K562 (cell line): Measurements from ENCODE around the gene SLC25A15. TPM values are rescaled to one million over a fixed set of nuclear protein-coding genes. Genes with fewer than 3 reads are reported as not detected.

Experiments
- ATAC-seq: fragments of 200-7000 bp; cut with Tn5 transposase; 3 replicates; pipeline ENCODE4 v1.9.1; 2020; ENCODE audit warnings: moderate library complexity
- BruUV-seq: library from RNA; stranded (reverse); fragments of 400-500 nt; replicated peaks from 2 replicates; lab custom pipeline; 2021; lab: Mats Ljungman, UMichigan
- CTCF ChIA-PET: fragments of 300-600 bp; formaldehyde crosslinking; extraction: SDS; loops from one replicate; lab custom pipeline; 2021; ENCODE audit warnings: low intra/inter-chr PET ratio; lab: Yijun Ruan, JAX
- POLR2A ChIA-PET: fragments of 300-600, 350-650 bp; sonication (Branson Sonifier 250); formaldehyde crosslinking; extraction: SDS; loops from one replicate; lab custom pipeline; 2021; ENCODE audit warnings: antibody characterized with exemption, inconsistent platforms; lab: Yijun Ruan, JAX
- DNase-seq, 4 experiments: peaks; one replicate each; pipeline versions ENCODE4 v3.0.0 to v3.0.0-alpha.2; 2011 to 2018; ENCODE audit warnings: low spot score in 3 of 4, mixed read lengths in 3 of 4; ENCODE audit errors: extremely low read depth in 1 of 4
- FAIRE-seq: peaks from 2 replicates; lab custom pipeline; 2011; peaks lifted over from hg19 to GRCh38; lab: Jason Lieb, UNC
- H2AFZ ChIP-seq: 2 replicates; pipeline ENCODE4 v1.6.0; 2011; ENCODE audit warnings: low read depth, low read length, control low read depth, inconsistent platforms
- H3K27ac ChIP-seq: fragments of 200-600 bp; 3 replicates; pipeline ENCODE4 v1.8.0; 2011; ENCODE audit warnings: low read depth, mild to moderate bottlenecking, control low read depth, inconsistent platforms, low read length, moderate library complexity, mixed read lengths; ENCODE audit errors: extremely low read depth
- H3K27me3 ChIP-seq, 2 experiments: fragments of 300-600 bp in 1 of 2; 2 replicates in 1 of 2; 3 replicates in 1 of 2; pipeline versions ENCODE4 v1.6.0 to v1.8.0; 2011; ENCODE audit warnings: inconsistent platforms in 2 of 2, low read length in 2 of 2, mild to moderate bottlenecking in 1 of 2, mixed read lengths in 1 of 2, moderate library complexity in 1 of 2; ENCODE audit not compliant: control insufficient read depth in 2 of 2, insufficient read depth in 2 of 2
- H3K36me3 ChIP-seq: fragments of 300-600 bp; 3 replicates; pipeline ENCODE4 v1.8.0; 2011; ENCODE audit warnings: mild to moderate bottlenecking, low read length, inconsistent platforms; ENCODE audit not compliant: control insufficient read depth, insufficient read depth
- H3K4me1 ChIP-seq, 2 experiments: fragments of 200-600 bp in 1 of 2; replicated peaks in 1 of 2; 2 replicates in 1 of 2; 3 replicates in 1 of 2; pipeline versions ENCODE4 v1.5.1 to v1.8.0; 2011; ENCODE audit warnings: inconsistent platforms in 2 of 2, low read length in 2 of 2, mild to moderate bottlenecking in 1 of 2, mixed read lengths in 1 of 2, moderate library complexity in 1 of 2; ENCODE audit not compliant: control insufficient read depth in 2 of 2, insufficient read depth in 2 of 2
- H3K4me2 ChIP-seq: 2 replicates; pipeline ENCODE4 v1.6.1; 2011; ENCODE audit warnings: low read length, control low read depth, inconsistent platforms, mixed read lengths; ENCODE audit not compliant: insufficient read depth
- H3K4me3 ChIP-seq: fragments of 200-600 bp; sonication (generic), shearing (Covaris generic); 2 replicates; pipeline ENCODE4 v1.5.1; 2016; ENCODE audit warnings: control low read depth, inconsistent platforms
- H3K79me2 ChIP-seq: fragments of 200-600 bp; 3 replicates; pipeline ENCODE4 v1.8.0; 2011; ENCODE audit warnings: low read length, inconsistent platforms; ENCODE audit not compliant: control insufficient read depth, insufficient read depth
- H3K9ac ChIP-seq, 2 experiments: 2 replicates each; pipeline versions ENCODE4 v1.6.0 to v1.6.1; 2011; ENCODE audit warnings: low read depth in 2 of 2, low read length in 2 of 2, control low read depth in 1 of 2, inconsistent platforms in 1 of 2, mild to moderate bottlenecking in 1 of 2, mixed read lengths in 1 of 2; ENCODE audit not compliant: insufficient read depth in 1 of 2
- H3K9me1 ChIP-seq: one replicate; pipeline ENCODE4 v1.6.0; 2011; ENCODE audit warnings: inconsistent platforms, mild to moderate bottlenecking, low read length, moderate library complexity; ENCODE audit not compliant: control insufficient read depth, insufficient read depth
- H3K9me3 ChIP-seq: replicated peaks from 2 replicates; pipeline ENCODE4 v1.5.1; 2011; ENCODE audit warnings: low read depth, low read length, inconsistent platforms; ENCODE audit not compliant: control insufficient read depth, insufficient read depth
- H4K20me1 ChIP-seq: replicated peaks from 2 replicates; pipeline ENCODE4 v1.6.1; 2011; ENCODE audit warnings: low read length, inconsistent platforms, mixed read lengths; ENCODE audit not compliant: control insufficient read depth, insufficient read depth
- FOXM1 ChIP-seq, 2 experiments: fragments of 450-650 bp in 1 of 2; sonication (generic) in 1 of 2; formaldehyde crosslinking in 1 of 2; IDR thresholded peaks; 2 replicates each; pipeline versions ENCODE4 v1.6.1 to v1.9.0; 2017 to 2022; ENCODE audit warnings: low read depth in 2 of 2, mild to moderate bottlenecking in 2 of 2, missing genetic modification reagents in 1 of 2, moderate library complexity in 1 of 2
- SAFB2 ChIP-seq: fragments of 200-400 bp; formaldehyde crosslinking; IDR thresholded peaks from 2 replicates; pipeline ENCODE4 v1.6.1; 2018; ENCODE audit warnings: borderline replicate concordance, low read length, low read depth, moderate library complexity; ENCODE audit not compliant: severe bottlenecking
- SLC30A9 ChIP-seq: fragments of 250-450 bp; sonication (Bioruptor Pico); IDR thresholded peaks from 2 replicates; pipeline ENCODE4 v1.8.0; 2022; ENCODE audit warnings: mild to moderate bottlenecking, moderate library complexity
- SMARCE1 ChIP-seq: fragments of 450-650 bp; IDR thresholded peaks from 2 replicates; pipeline ENCODE4 v1.7.1; 2016; ENCODE audit warnings: mild to moderate bottlenecking
- STAT5B ChIP-seq: fragments of 250-450 bp; sonication (Bioruptor Pico); IDR thresholded peaks from 2 replicates; pipeline ENCODE4 v1.8.0; 2021; ENCODE audit warnings: mild to moderate bottlenecking, inconsistent platforms
- TEAD4 ChIP-seq, 2 experiments: sonication (generic) in 1 of 2; formaldehyde crosslinking in 1 of 2; IDR thresholded peaks; 2 replicates each; pipeline versions ENCODE4 v1.6.1 to v1.8.0; 2012 to 2022; ENCODE audit warnings: borderline replicate concordance in 1 of 2, inconsistent platforms in 1 of 2, low read length in 1 of 2, mild to moderate bottlenecking in 1 of 2, missing genetic modification reagents in 1 of 2
- ZNF561 ChIP-seq: fragments of 450-650 bp; formaldehyde crosslinking; conservative IDR thresholded peaks from 2 replicates; pipeline ENCODE4 v1.4.0; 2020; ENCODE audit warnings: mild to moderate bottlenecking, moderate library complexity
- WGBS: fragments of 100-300 bp; shearing (Covaris generic); methylation state at CpG from one replicate; pipeline ENCODE4 v1.1.6; 2016; ENCODE audit warnings: low coverage, mixed read lengths; ENCODE audit not compliant: insufficient coverage; ENCODE audit errors: missing lambda C conversion rate; 5-methylcytosine and 5-hydroxymethylcytosine counted together
- in situ Hi-C: fragments of 300-500 bp; cut with MboI; formaldehyde crosslinking; loops from 4 replicates; pipeline ENCODE4 v1.15.0; 2018; ENCODE audit warnings: inconsistent platforms, mixed read lengths
- intact Hi-C: fragments of 100-400 bp; cut with micrococcal nuclease; formaldehyde crosslinking; loops from 2 replicates; pipeline ENCODE4 v1.14.2; 2022
- polyA plus RNA-seq, 8 experiments: library from polyadenylated mRNA; depleted of rRNA in 4 of 8; stranded (reverse) in 5 of 8; unstranded in 3 of 8; fragments of >200 nt; fragmentation: Nextera tagmentation in 2 of 8; fragmentation: Illumina TruSeq in 1 of 8; extraction: Ambion mirVana in 2 of 8; extraction: Trizol in 1 of 8; gene quantifications; 2 replicates each; pipeline versions ENCODE4 v1.2.1 to v1.2.3, GENCODE V29; 2011 to 2014; ENCODE audit warnings: inconsistent platforms in 1 of 8, missing spikeins in 1 of 8
- total RNA-seq, 7 experiments: library from RNA; depleted of rRNA in 6 of 7; stranded (reverse); fragments of >200 nt in 6 of 7; fragmentation: Illumina TruSeq in 2 of 7; extraction: Trizol in 2 of 7; gene quantifications; 2 replicates each; pipeline versions ENCODE4 v1.2.1 to v1.2.3, GENCODE V29; 2011 to 2021; ENCODE audit warnings: low replicate concordance in 1 of 7
- TF ChIP-seq, protein P1 (sequence below): IDR thresholded peaks from 3 replicates; pipeline ENCODE4 v1.6.1; 2011; ENCODE audit warnings: borderline replicate concordance, mild to moderate bottlenecking, moderate library complexity; ENCODE audit not compliant: insufficient read length; ENCODE audit errors: extremely low read depth
- TF ChIP-seq, protein P2 (sequence below): IDR thresholded peaks from 2 replicates; pipeline ENCODE4 v1.6.1; 2014; ENCODE audit warnings: antibody characterized with exemption
- TF ChIP-seq, protein P3 (sequence below): IDR thresholded peaks from 2 replicates; pipeline ENCODE4 v1.6.1; 2011; ENCODE audit warnings: borderline replicate concordance, low read depth, mild to moderate bottlenecking, moderate library complexity, low read length; ENCODE audit not compliant: insufficient read depth, poor library complexity, severe bottlenecking
- TF ChIP-seq, protein P4 (sequence below): IDR thresholded peaks from 2 replicates; pipeline ENCODE4 v1.6.1; 2012; ENCODE audit warnings: low read depth, low read length, improper control_type of control experiment, borderline replicate concordance

The SLC25A15 gene
- total and polyA plus RNA-seq, 9 of the 15 experiments (the other 6 are each of a cell fraction or from before 2014, with no cell fraction given), result 3.5 to 30.5 (median 20.3) TPM

DNA sequence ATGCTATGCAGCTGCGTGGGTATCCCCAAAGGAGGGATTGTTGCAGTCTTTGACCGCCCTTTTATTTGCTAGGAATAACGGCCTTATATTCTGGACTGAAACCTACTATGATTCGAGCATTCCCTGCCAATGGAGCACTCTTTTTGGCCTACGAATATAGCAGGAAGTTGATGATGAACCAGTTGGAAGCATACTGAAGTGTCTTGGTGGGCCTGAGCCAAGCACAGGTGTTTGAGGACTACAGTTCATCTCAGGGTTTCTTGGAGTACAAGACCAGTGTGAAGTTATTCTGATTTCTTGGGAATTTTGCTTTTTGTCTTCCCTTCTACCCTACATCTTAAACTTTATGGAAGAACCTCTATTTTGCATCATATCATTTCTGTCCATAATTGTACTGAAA lies 20.1 kb downstream of the SLC25A15 start (continued):
- TF ChIP-seq, protein P1, sequence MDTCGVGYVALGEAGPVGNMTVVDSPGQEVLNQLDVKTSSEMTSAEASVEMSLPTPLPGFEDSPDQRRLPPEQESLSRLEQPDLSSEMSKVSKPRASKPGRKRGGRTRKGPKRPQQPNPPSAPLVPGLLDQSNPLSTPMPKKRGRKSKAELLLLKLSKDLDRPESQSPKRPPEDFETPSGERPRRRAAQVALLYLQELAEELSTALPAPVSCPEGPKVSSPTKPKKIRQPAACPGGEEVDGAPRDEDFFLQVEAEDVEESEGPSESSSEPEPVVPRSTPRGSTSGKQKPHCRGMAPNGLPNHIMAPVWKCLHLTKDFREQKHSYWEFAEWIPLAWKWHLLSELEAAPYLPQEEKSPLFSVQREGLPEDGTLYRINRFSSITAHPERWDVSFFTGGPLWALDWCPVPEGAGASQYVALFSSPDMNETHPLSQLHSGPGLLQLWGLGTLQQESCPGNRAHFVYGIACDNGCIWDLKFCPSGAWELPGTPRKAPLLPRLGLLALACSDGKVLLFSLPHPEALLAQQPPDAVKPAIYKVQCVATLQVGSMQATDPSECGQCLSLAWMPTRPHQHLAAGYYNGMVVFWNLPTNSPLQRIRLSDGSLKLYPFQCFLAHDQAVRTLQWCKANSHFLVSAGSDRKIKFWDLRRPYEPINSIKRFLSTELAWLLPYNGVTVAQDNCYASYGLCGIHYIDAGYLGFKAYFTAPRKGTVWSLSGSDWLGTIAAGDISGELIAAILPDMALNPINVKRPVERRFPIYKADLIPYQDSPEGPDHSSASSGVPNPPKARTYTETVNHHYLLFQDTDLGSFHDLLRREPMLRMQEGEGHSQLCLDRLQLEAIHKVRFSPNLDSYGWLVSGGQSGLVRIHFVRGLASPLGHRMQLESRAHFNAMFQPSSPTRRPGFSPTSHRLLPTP, result no peak
- no peak for TF ChIP-seq TEAD4 (IDR thresholded peaks at IDR 0.05; ENCODE audit: low read length)
- no peak for TF ChIP-seq TEAD4 (CRISPR knock-in tag; IDR thresholded peaks at IDR 0.05; ENCODE audit: borderline replicate concordance)
- TF ChIP-seq SAFB2, result no peak
- TF ChIP-seq, all 486 proteins: peak for 0

DNA sequence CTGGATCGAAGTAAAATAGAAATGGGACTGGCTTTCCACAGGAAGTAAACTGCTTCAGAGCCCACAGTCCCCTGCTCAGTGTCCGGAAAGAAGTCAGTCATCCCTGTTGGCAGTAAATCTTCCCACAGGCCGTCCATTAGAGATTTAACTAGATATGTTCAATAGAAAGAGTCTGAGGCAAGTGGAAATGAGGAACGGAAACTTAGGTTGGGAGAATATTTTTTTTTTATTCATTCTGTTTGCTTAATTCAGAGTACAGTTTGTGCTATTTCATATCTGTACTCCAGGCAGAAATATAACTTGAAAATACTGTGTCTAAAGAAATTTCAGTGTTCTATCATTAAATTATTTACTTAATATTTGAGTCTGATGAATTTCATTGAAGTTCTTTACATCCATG lies 22.7 kb downstream of the SLC25A15 start:
- FAIRE-seq, result no peak
- WGBS, result 84% methylated on average over 4 of the region's 4 CpGs
- H3K4me2 ChIP-seq, result no peak overlapping the region
- TF ChIP-seq, protein P2, sequence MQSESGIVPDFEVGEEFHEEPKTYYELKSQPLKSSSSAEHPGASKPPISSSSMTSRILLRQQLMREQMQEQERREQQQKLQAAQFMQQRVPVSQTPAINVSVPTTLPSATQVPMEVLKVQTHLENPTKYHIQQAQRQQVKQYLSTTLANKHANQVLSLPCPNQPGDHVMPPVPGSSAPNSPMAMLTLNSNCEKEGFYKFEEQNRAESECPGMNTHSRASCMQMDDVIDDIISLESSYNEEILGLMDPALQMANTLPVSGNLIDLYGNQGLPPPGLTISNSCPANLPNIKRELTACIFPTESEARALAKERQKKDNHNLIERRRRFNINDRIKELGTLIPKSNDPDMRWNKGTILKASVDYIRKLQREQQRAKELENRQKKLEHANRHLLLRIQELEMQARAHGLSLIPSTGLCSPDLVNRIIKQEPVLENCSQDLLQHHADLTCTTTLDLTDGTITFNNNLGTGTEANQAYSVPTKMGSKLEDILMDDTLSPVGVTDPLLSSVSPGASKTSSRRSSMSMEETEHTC, result no peak
- no peak for TF ChIP-seq FOXM1 (IDR thresholded peaks at IDR 0.05; ENCODE audit: low read depth)
- TF ChIP-seq FOXM1 (CRISPR knock-in tag; IDR thresholded peaks at IDR 0.05; ENCODE audit: low read depth), result no peak
- no peak for TF ChIP-seq ZNF561
- TF ChIP-seq, protein P3, sequence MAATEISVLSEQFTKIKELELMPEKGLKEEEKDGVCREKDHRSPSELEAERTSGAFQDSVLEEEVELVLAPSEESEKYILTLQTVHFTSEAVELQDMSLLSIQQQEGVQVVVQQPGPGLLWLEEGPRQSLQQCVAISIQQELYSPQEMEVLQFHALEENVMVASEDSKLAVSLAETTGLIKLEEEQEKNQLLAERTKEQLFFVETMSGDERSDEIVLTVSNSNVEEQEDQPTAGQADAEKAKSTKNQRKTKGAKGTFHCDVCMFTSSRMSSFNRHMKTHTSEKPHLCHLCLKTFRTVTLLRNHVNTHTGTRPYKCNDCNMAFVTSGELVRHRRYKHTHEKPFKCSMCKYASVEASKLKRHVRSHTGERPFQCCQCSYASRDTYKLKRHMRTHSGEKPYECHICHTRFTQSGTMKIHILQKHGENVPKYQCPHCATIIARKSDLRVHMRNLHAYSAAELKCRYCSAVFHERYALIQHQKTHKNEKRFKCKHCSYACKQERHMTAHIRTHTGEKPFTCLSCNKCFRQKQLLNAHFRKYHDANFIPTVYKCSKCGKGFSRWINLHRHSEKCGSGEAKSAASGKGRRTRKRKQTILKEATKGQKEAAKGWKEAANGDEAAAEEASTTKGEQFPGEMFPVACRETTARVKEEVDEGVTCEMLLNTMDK, result no peak
- no peak for TF ChIP-seq SLC30A9 (CRISPR knock-in tag)
- TF ChIP-seq, protein P4, sequence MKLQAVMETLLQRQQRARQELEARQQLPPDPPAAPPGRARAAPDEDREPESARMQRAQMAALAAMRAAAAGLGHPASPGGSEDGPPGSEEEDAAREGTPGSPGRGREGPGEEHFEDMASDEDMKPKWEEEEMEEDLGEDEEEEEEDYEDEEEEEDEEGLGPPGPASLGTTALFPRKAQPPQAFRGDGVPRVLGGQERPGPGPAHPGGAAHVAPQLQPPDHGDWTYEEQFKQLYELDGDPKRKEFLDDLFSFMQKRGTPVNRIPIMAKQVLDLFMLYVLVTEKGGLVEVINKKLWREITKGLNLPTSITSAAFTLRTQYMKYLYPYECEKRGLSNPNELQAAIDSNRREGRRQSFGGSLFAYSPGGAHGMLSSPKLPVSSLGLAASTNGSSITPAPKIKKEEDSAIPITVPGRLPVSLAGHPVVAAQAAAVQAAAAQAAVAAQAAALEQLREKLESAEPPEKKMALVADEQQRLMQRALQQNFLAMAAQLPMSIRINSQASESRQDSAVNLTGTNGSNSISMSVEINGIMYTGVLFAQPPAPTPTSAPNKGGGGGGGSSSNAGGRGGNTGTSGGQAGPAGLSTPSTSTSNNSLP, result no peak
- TF ChIP-seq STAT5B, result no peak
- TF ChIP-seq SMARCE1, result no peak

More for the DNA sequence above, 22.7 kb downstream of the SLC25A15 start:
- H3K4me1 ChIP-seq, result no peaks in the 10 kb centered on the region
- no peaks in the 10 kb centered on the region for H3K9me1 ChIP-seq
- 0 out of 2 replicates have a peak, but pooled peaks cover 2% of the 10 kb centered on the region for H3K9me3 ChIP-seq
- no peaks in the 10 kb centered on the region for H3K27me3 ChIP-seq
- DNase-seq, result no peak
- no TSS peak for BruUV-seq
- ATAC-seq, result no peak
- POLR2A ChIA-PET, result interaction anchor here (1.0 kb wide), 1 partner anchor 14 kb away, joined by 3 read pairs; no protein-coding TSS in a partner anchor
- H2AFZ ChIP-seq, result no peak overlapping the region
- no peak overlapping the region for H3K4me3 ChIP-seq
- no peak overlapping the region for H3K9ac ChIP-seq
- H4K20me1 ChIP-seq, result no peaks in the 10 kb centered on the region
- intact Hi-C loops (no loop called here), in situ Hi-C loops (no loop called here)
- CTCF ChIA-PET, result no interaction called here
- H3K36me3 ChIP-seq, result peaks cover 17% of the 10 kb centered on the region; the same call in 2 of the 3 replicates
- no peaks in the 10 kb centered on the region for H3K79me2 ChIP-seq
- no peak overlapping the region for H3K27ac ChIP-seq
